ENCODE measurements around the gene ZRANB3.

DNA sequence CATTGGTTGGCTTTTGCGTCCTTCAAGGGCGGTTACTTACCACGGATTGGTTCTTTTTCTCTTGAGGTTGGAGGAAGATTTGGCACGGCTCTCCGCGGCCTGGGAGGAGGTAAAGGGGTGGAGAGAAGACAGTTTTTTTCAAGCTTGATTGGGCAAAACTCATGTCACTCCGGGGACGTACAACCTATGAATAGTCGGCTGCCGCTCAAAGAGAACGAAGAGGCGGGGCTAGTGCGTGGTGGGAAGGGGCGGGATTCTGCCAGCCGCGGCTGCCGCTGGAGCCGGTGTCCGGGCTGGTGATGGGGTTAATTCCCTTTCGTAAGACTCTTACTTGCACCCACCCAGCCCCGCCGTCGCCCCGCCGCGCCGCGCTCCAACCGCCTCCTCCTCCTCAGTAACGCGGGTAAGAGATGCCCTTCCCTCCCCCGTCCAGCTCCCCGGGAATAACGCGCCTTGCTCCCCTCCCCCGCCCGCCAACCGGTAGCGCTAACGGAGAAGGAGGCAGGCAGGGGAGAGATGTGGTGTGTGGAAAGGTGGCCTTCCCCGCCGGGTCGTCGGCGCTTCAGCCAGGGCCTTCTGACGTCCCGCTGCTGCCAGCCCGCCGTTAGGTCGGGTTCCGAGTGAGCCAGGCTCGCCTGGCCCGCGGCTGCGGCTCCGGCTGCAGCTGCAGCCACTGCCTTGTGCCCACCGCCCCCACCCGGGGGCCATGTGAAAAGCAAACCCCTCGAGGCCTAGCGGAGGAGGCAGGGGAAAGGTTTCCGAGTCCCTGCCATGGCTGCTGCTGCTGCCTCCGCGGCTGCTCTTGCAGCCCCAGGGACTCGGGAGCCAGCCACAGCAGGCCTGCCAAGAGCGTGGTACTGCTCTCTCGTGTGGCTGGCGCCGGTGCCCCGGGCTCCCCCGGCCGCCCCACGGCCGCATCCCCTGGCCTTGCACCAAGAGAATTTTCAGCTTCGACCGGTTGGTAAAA is 496 bp upstream of the ZRANB3 start, which contains the start of gene R3HDM1:
- TF ChIP-seq, protein P1, sequence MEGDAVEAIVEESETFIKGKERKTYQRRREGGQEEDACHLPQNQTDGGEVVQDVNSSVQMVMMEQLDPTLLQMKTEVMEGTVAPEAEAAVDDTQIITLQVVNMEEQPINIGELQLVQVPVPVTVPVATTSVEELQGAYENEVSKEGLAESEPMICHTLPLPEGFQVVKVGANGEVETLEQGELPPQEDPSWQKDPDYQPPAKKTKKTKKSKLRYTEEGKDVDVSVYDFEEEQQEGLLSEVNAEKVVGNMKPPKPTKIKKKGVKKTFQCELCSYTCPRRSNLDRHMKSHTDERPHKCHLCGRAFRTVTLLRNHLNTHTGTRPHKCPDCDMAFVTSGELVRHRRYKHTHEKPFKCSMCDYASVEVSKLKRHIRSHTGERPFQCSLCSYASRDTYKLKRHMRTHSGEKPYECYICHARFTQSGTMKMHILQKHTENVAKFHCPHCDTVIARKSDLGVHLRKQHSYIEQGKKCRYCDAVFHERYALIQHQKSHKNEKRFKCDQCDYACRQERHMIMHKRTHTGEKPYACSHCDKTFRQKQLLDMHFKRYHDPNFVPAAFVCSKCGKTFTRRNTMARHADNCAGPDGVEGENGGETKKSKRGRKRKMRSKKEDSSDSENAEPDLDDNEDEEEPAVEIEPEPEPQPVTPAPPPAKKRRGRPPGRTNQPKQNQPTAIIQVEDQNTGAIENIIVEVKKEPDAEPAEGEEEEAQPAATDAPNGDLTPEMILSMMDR (conservative IDR thresholded peaks at IDR 0.05), result no peak
- TF ChIP-seq EZH2 (IDR thresholded peaks at IDR 0.05; ENCODE audit: low read depth), result no peak
